Hepatocyte (in vitro differentiated cells): Measurements from ENCODE around the gene RABGAP1L. TPM values are rescaled to one million over a fixed set of nuclear protein-coding genes. Genes with fewer than 3 reads are reported as not detected.

Experiments
- DNase-seq: peaks from one replicate; pipeline ENCODE4 v3.0.0-alpha.2; 2016; ENCODE audit warnings: low spot score
- H2AFZ ChIP-seq: fragments of 200-600 bp; sonication (generic); 2 replicates; pipeline ENCODE4 v1.6.0; 2016; ENCODE audit warnings: antibody characterized with exemption, mild to moderate bottlenecking
- H3K27ac ChIP-seq: fragments of 200-600 bp; sonication (generic); 2 replicates; pipeline ENCODE4 v1.5.1; 2016; ENCODE audit warnings: mild to moderate bottlenecking
- H3K27me3 ChIP-seq: fragments of 200-600 bp; sonication (generic); 2 replicates; pipeline ENCODE4 v1.6.1; 2016
- H3K36me3 ChIP-seq: fragments of 200-600 bp; sonication (generic); replicated peaks from 2 replicates; pipeline ENCODE4 v1.5.1; 2016; ENCODE audit warnings: low read depth; ENCODE audit not compliant: insufficient read depth
- H3K4me1 ChIP-seq: fragments of 200-600 bp; sonication (generic); 2 replicates; pipeline ENCODE4 v1.5.1; 2016; ENCODE audit warnings: mild to moderate bottlenecking, moderate library complexity; ENCODE audit not compliant: insufficient read depth
- H3K4me2 ChIP-seq: fragments of 200-600 bp; sonication (generic); 2 replicates; pipeline ENCODE4 v1.6.0; 2016
- H3K4me3 ChIP-seq: fragments of 200-600 bp; sonication (generic); 2 replicates; pipeline ENCODE4 v1.5.1; 2016; ENCODE audit warnings: mild to moderate bottlenecking
- H3K79me2 ChIP-seq: fragments of 200-600 bp; sonication (generic); 2 replicates; pipeline ENCODE4 v1.6.0; 2017; ENCODE audit warnings: mild to moderate bottlenecking
- H3K9me2 ChIP-seq: fragments of 200-600 bp; sonication (generic); replicated peaks from 2 replicates; pipeline ENCODE4 v1.6.0; 2017; ENCODE audit warnings: mild to moderate bottlenecking; ENCODE audit not compliant: insufficient read depth
- H3K9me3 ChIP-seq: fragments of 200-600 bp; sonication (generic); 2 replicates; pipeline ENCODE4 v1.5.1; 2016; ENCODE audit warnings: low read depth, mild to moderate bottlenecking
- H4K20me1 ChIP-seq: fragments of 200-600 bp; sonication (generic); 2 replicates; pipeline ENCODE4 v1.6.0; 2016; ENCODE audit warnings: mild to moderate bottlenecking; ENCODE audit not compliant: insufficient read depth, poor library complexity, severe bottlenecking
- EZH2 ChIP-seq: fragments of 200-600 bp; sonication (generic); IDR thresholded peaks from 2 replicates; pipeline ENCODE4 v1.6.1; 2016; ENCODE audit warnings: antibody characterized with exemption, mild to moderate bottlenecking, borderline replicate concordance
- EZH2phosphoT487 ChIP-seq: fragments of 200-600 bp; sonication (generic); IDR thresholded peaks from one replicate; pipeline ENCODE4 v1.6.1; 2018; ENCODE audit warnings: antibody characterized with exemption, mild to moderate bottlenecking, low read depth, moderate library complexity; ENCODE audit not compliant: unreplicated experiment, severe bottlenecking
- WGBS: methylation state at CpG from one replicate; pipeline ENCODE4 v1.1.6; 2016; ENCODE audit warnings: low lambda C conversion rate; ENCODE audit errors: missing lambda C conversion rate; 5-methylcytosine and 5-hydroxymethylcytosine counted together
- polyA plus RNA-seq: library from polyadenylated mRNA; unstranded; fragments of >200 nt; fragmentation: Nextera tagmentation; extraction: Ambion mirVana; gene quantifications from 2 replicates; pipeline ENCODE4 v1.2.1, GENCODE V29; 2016
- total RNA-seq: library from RNA; depleted of rRNA; stranded (reverse); fragments of >200 nt; gene quantifications from 2 replicates; pipeline ENCODE4 v1.2.3, GENCODE V29; 2014
- TF ChIP-seq, protein P1 (sequence below): fragments of 200-600 bp; sonication (generic); IDR thresholded peaks from 2 replicates; pipeline ENCODE4 v1.5.1; 2016; ENCODE audit warnings: antibody characterized with exemption, mild to moderate bottlenecking; ENCODE audit not compliant: poor library complexity

The RABGAP1L gene
- total and polyA plus RNA-seq, 2 experiments from 2014 or later, result 15.0 to 41.8 TPM

DNA sequence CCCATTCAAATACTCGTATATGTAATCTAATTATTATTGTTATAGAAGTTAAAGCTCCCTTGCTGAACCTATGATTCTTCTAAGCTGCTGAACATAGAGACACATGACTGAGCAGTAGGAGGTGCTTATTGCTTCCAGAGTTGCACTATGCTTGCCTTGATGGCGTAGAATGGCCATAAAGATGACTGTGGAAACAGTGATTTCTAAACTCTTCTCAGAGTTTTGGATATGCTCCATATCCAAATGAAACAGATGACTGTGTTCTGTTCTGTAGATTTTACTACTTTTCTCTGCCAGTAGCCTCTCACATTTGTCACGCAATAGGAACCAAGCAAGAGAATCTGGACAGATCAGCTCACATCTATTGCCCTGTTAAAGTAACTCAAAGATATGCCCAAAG, 752.3 kb downstream of the RABGAP1L start:
- Histone ChIP-seq H2AFZ (no peak overlapping the region), H3K9me3 (no peaks in the 10 kb centered on the region)

DNA sequence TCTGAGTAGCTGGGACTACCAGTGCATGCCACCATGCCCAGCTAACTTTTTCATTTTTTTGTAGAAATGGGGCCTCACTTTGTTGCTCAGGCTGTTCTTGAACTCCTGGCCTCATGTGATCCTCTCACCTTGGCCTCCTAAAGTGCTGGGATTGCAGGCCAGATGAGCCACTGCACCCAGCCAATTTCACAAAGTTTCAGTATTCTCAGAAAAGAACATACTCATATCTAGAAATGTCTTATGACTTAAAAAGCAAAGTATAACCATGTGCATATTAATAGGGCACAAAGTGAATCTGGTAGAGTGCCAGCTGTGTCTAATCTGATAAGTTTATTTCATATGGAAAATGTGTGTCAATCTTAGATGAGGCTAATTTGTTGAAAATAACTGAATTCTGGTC, 752.9 kb downstream of the RABGAP1L start:
- Histone ChIP-seq H3K79me2 (peaks cover 2% of the 10 kb centered on the region), H2AFZ (no peak overlapping the region), H3K27me3 (no peaks in the 10 kb centered on the region), H4K20me1 (no peaks in the 10 kb centered on the region), H3K36me3 (no peaks in the 10 kb centered on the region), H3K4me2 (no peak overlapping the region), H3K9me3 (no peaks in the 10 kb centered on the region), H3K4me3 (no peak overlapping the region), H3K9me2 (no peaks in the 10 kb centered on the region), H3K27ac (peak overlapping the region; percentile 25), H3K4me1 (peaks cover 30% of the 10 kb centered on the region)
- no peak for TF ChIP-seq EZH2
- TF ChIP-seq, protein P1, sequence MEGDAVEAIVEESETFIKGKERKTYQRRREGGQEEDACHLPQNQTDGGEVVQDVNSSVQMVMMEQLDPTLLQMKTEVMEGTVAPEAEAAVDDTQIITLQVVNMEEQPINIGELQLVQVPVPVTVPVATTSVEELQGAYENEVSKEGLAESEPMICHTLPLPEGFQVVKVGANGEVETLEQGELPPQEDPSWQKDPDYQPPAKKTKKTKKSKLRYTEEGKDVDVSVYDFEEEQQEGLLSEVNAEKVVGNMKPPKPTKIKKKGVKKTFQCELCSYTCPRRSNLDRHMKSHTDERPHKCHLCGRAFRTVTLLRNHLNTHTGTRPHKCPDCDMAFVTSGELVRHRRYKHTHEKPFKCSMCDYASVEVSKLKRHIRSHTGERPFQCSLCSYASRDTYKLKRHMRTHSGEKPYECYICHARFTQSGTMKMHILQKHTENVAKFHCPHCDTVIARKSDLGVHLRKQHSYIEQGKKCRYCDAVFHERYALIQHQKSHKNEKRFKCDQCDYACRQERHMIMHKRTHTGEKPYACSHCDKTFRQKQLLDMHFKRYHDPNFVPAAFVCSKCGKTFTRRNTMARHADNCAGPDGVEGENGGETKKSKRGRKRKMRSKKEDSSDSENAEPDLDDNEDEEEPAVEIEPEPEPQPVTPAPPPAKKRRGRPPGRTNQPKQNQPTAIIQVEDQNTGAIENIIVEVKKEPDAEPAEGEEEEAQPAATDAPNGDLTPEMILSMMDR, result no peak
- TF ChIP-seq EZH2phosphoT487, result no peak
- no peak for DNase-seq

More for the DNA sequence above, 752.3 kb downstream of the RABGAP1L start:
- Histone ChIP-seq H3K36me3 (no peaks in the 10 kb centered on the region), H4K20me1 (no peaks in the 10 kb centered on the region), H3K27ac (peak overlapping the region; percentile 25), H3K27me3 (no peaks in the 10 kb centered on the region), H3K4me3 (no peak overlapping the region), H3K4me1 (peaks cover 30% of the 10 kb centered on the region), H3K4me2 (no peak overlapping the region), H3K9me2 (no peaks in the 10 kb centered on the region), H3K79me2 (peaks cover 2% of the 10 kb centered on the region)
- TF ChIP-seq EZH2 (no peak), EZH2phosphoT487 (no peak)
- TF ChIP-seq, protein P1, result no peak
- 74% methylated on average over 3 of the region's 3 CpGs for WGBS
- DNase-seq, result no peak

DNA sequence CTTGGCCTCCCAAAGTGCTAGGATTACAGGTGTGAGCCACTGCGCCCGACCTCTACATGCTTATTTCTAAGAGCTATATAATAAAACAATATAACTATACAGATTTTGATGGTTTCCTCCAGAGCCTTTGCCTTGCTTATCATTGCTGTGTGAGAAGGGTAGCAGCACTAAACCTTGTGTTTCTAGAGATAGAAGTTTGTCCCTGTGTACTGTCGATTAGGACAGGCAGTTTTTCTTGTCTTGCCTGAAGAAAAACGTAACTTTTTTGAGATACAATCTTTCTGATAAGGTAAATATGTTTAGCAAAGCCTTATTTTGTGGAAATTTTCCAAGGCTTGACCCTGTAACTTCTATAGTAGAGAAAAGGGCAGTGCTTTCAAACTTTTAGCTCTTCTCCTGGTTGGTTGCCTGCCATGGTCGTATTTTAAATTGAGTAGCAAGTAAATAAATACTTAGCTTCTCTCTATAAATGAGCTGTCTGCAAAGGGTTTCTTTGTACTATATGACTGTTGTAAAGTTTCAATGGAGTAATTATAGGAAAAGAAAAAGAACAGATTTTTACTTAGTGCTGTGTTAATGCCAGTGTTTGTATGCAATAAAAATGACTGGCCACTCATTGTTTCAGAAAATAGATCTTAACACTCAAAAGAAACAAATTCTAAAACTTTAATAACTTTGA, 754.0 kb downstream of the RABGAP1L start:
- H3K27ac ChIP-seq, result peak overlapping the region; percentile 53
- TF ChIP-seq EZH2phosphoT487 (peak; percentile 89), EZH2 (no peak)
- TF ChIP-seq, protein P1, result no peak
- no peaks in the 10 kb centered on the region for H3K27me3 ChIP-seq
- no peaks in the 10 kb centered on the region for H3K9me2 ChIP-seq
- 30% methylated on average over 5 of the region's 5 CpGs for WGBS
- no peaks in the 10 kb centered on the region for H3K9me3 ChIP-seq
- no peaks in the 10 kb centered on the region for H3K36me3 ChIP-seq
- peaks cover 30% of the 10 kb centered on the region for H3K4me1 ChIP-seq
- H2AFZ ChIP-seq, result no peak overlapping the region
- peak; percentile 8 for DNase-seq
- no peak overlapping the region for H3K4me3 ChIP-seq
- H3K4me2 ChIP-seq, result peak overlapping the region; percentile 43
- H3K79me2 ChIP-seq, result peaks cover 2% of the 10 kb centered on the region
- H4K20me1 ChIP-seq, result no peaks in the 10 kb centered on the region
